Measurements from ENCODE around the gene ZNF205. TPM values are rescaled to one million over a fixed set of nuclear protein-coding genes. Genes with fewer than 3 reads are reported as not detected.

Gene ZNF205
- total and polyA plus RNA-seq, 7 donors, result 1.8 to 5.4 (median 1.9) TPM

DNA sequence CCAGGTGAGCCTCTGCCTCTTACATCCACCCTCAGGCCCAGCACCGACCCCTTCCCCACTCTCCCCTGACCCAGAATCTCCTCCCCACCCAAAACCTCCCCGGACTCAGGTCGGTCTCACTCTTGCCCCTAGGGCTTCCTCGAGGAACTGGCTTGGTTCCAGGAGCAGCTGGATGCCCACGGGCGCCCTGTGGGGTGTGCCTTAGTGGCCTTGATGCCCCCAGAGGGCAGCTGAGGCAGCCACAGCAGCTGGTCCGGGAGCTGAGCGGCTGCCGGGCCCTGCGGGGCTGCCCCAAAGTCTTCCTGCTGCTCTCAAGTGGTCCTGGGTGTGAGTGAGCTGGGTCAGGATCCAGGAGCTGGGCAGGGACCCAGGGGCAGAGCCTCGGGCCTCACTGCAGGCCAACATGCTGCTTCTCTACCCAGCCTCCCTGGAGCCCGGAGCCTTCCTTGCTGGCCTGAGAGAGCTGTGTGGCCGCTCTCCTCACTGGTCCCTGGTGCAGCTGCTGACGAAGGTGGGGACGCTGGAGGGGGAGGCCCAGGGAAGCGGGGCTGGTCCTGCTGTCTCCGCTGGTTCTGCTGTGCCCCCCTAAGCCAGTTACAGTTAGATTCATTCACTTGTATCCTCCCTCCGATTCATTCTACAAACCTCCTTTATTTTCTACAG, 32.1 kb downstream of the ZNF205 start:
- H3K9me3 ChIP-seq, result no peaks in the 10 kb centered on the region
- peaks cover 25% of the 10 kb centered on the region for H3K4me1 ChIP-seq
- peaks cover 0 to 15% of the 10 kb centered on the region in 2 donors for H3K36me3 ChIP-seq (ENCODE audit: insufficient read depth in 1 of 2, low read depth in 1 of 2)
- no peaks in the 10 kb centered on the region for H3K27me3 ChIP-seq (ENCODE audit: insufficient read depth in 3 of 3, low read length in 2 of 3)
- intact Hi-C loops (cut with DNase I), result no loop called here
- DNase-seq (peak; percentile 32 to 68), ATAC-seq (peak; percentile 17 to 32 (median 24))
- H3K27ac ChIP-seq, result peak overlapping the region; percentile 96
- peak overlapping the region; percentile 21 for H3K4me3 ChIP-seq
- TF ChIP-seq, protein P1, sequence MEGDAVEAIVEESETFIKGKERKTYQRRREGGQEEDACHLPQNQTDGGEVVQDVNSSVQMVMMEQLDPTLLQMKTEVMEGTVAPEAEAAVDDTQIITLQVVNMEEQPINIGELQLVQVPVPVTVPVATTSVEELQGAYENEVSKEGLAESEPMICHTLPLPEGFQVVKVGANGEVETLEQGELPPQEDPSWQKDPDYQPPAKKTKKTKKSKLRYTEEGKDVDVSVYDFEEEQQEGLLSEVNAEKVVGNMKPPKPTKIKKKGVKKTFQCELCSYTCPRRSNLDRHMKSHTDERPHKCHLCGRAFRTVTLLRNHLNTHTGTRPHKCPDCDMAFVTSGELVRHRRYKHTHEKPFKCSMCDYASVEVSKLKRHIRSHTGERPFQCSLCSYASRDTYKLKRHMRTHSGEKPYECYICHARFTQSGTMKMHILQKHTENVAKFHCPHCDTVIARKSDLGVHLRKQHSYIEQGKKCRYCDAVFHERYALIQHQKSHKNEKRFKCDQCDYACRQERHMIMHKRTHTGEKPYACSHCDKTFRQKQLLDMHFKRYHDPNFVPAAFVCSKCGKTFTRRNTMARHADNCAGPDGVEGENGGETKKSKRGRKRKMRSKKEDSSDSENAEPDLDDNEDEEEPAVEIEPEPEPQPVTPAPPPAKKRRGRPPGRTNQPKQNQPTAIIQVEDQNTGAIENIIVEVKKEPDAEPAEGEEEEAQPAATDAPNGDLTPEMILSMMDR (IDR thresholded peaks at IDR 0.05), result no peak
- WGBS, 3 donors, result 48 to 59% (median 48%) methylated on average over 17 to 18 of the region's 18 CpGs

DNA sequence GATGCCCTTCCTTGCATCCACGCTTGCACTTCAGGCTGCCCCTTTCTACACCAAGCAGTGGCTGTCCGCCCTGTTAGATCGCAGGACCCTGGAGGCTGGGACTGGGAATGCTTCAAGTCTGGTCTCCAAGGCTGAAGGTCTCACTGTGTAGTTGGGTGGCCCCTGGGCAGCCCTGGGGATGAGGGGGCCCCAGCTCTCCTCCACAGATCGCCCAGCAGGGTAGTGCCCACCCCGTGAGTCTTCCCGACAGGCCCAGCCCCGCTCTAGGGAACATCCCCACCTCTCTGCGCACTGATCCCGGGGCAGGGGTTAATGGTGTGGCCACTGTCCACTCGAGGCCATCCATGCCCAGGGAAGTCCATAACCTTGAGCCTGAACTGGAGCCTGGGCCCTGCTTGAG, 32.8 kb downstream of the ZNF205 start:
- H3K4me3 ChIP-seq, result no peak overlapping the region
- no peak for DNase-seq
- peaks cover 0 to 11% of the 10 kb centered on the region in 2 donors for H3K36me3 ChIP-seq (ENCODE audit: insufficient read depth in 1 of 2, low read depth in 1 of 2)
- no peaks in the 10 kb centered on the region for H3K27me3 ChIP-seq (ENCODE audit: insufficient read depth in 3 of 3, low read length in 2 of 3)
- intact Hi-C loops (cut with DNase I), result no loop called here
- TF ChIP-seq, protein P1 (IDR thresholded peaks at IDR 0.05), result no peak
- H3K27ac ChIP-seq, result peak overlapping the region; percentile 96
- 83 to 86% (median 84%) methylated on average over 10 of the region's 10 CpGs for WGBS, 3 donors
- peaks cover 25% of the 10 kb centered on the region for H3K4me1 ChIP-seq
- ATAC-seq, result no peak
- H3K9me3 ChIP-seq, result no peaks in the 10 kb centered on the region

DNA sequence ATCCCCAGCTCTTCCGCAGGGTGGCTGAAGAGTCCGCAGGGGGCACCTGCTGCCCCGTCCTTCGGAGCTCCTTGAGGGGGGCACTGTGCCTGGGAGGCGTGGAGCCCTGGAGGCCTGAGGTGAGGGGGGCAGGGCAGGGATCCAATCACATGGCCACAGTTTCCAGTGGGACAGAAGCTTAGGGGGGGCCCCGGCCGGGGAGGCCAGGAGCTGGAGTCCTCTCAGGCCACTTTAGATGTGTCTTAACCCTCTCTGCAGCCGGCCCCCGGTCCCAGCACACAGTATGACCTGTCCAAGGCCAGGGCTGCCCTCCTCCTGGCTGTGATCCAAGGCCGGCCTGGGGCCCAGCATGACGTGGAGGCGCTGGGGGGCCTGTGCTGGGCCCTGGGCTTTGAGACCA, 33.3 kb downstream of the ZNF205 start:
- ATAC-seq, result no peak
- Histone ChIP-seq H3K4me3 (no peak overlapping the region), H3K27me3 (ENCODE audit: insufficient read depth in 3 of 3, low read length in 2 of 3) (no peaks in the 10 kb centered on the region), H3K9me3 (no peaks in the 10 kb centered on the region), H3K27ac (no peak overlapping the region), H3K4me1 (peaks cover 25% of the 10 kb centered on the region), H3K36me3 (ENCODE audit: insufficient read depth in 1 of 2, low read depth in 1 of 2) (peaks cover 0 to 10% of the 10 kb centered on the region in 2 donors)
- TF ChIP-seq, protein P1 (IDR thresholded peaks at IDR 0.05), result no peak
- DNase-seq, result peak; percentile 17 to 60
- intact Hi-C loops (cut with DNase I), result no loop called here
- 62 to 76% (median 73%) methylated on average over 11 to 12 of the region's 12 CpGs for WGBS, 3 donors

DNA sequence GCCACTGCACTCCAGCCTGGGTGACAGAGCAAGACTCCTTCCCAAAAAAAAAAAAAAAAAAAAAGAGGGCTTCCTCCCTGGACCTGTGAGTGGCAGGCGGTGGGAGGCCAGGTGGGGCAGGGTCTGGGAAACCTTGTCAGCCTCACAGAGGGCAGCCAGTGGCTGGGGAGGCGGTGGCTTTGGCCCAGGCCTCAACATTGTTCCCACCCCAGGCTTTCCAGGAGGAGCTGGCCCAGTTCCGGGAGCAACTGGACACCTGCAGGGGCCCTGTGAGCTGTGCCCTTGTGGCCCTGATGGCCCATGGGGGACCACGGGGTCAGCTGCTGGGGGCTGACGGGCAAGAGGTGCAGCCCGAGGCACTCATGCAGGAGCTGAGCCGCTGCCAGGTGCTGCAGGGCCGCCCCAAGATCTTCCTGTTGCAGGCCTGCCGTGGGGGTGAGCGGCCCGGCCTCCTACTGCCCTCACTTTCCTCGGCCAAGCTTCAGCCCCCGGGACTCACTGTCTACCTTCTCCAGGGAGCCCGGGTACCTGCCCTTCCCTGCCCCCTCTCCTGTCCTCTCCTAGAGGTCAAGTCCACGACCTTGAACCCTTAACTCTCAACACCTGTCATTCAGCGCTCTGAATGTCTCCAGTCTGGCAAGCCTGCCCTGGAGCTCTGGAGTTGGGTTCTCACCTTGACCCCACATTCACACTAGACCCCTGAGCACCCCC, 34.8 kb downstream of the ZNF205 start:
- DNase-seq (peak in 1 of 2 donors; percentile 15), ATAC-seq (no peak)
- no peak overlapping the region for H3K4me3 ChIP-seq
- TF ChIP-seq, protein P1 (IDR thresholded peaks at IDR 0.05), result no peak
- no peaks in the 10 kb centered on the region for H3K36me3 ChIP-seq (ENCODE audit: insufficient read depth in 1 of 2, low read depth in 1 of 2)
- peaks cover 0 to 2% (median 0%) of the 10 kb centered on the region in 3 donors for H3K27me3 ChIP-seq (ENCODE audit: insufficient read depth in 3 of 3, low read length in 2 of 3)
- no peaks in the 10 kb centered on the region for H3K9me3 ChIP-seq
- no peak overlapping the region for H3K27ac ChIP-seq
- intact Hi-C loops (cut with DNase I), result no loop called here
- WGBS, 3 donors, result 77 to 87% (median 80%) methylated on average over 16 of the region's 16 CpGs
- peaks cover 33% of the 10 kb centered on the region for H3K4me1 ChIP-seq

All from psoas muscle (tissue), 8 donors.